ENCODE data around the gene SNTG2. TPM values are rescaled to one million over a fixed set of nuclear protein-coding genes. Genes with fewer than 3 reads are reported as not detected.

Gene SNTG2
- total and polyA plus RNA-seq, 2 of the 13 experiments (the other 11 are each of a cell fraction or from before 2014, with no cell fraction given): not detected

DNA sequence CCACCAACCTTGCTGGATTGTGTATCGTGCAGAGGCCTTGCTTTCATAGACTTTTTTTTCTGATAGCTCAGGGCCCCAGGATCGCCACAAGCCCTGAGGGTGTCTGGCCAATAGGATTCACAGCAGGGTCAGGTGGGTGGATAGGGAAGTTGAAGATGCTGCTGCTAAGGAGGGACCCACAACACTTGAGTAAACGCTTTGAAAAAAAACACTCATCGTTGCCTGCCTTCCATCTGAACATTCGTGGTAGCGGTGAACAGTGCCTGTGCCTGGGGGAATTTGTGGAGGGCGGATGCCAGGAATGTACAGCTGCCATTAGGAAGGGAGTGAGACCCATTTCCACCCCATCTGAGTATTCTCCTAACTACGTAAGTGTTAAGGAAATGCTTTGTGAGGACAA is 358.0 kb downstream of the SNTG2 start:
- H3K9me3 ChIP-seq (ENCODE audit: low read length): no peaks in the 10 kb centered on the region
- H3K9ac ChIP-seq (ENCODE audit: insufficient read depth, low read depth, low read length): no peak overlapping the region
- BruUV-seq (replicated peaks): no TSS peak
- no peak overlapping the region for H3K27ac ChIP-seq (ENCODE audit: extremely low read length, insufficient read depth, low read length)
- H3K4me3 ChIP-seq (replicated peaks in 1 of 3; ENCODE audit: insufficient read depth in 1 of 3, low read depth in 2 of 3, low read length in 3 of 3): no peak overlapping the region
- no peaks in the 10 kb centered on the region for H4K20me1 ChIP-seq (ENCODE audit: insufficient read depth, low read length)
- no peaks in the 10 kb centered on the region for H3K79me2 ChIP-seq (ENCODE audit: insufficient read depth, low read length)
- POLR2A ChIA-PET: no interaction called here
- no peaks in the 10 kb centered on the region for H3K4me1 ChIP-seq (ENCODE audit: insufficient read depth, low read length)
- in situ Hi-C loops (cut with HindIII; ENCODE audit: extremely low pct_ligation_motif_present, low pct_unique_long_range_greater_than_20kb): no loop called here
- FAIRE-seq (no peak), DNase-seq (ENCODE audit: low spot score) (no peak), ATAC-seq (no peak)
- CTCF ChIA-PET (ENCODE audit: low intra/inter-chr PET ratio, low total read pairs): no interaction called here
- peaks cover 0 to 32% of the 10 kb centered on the region in 2 experiments; a peak in 2 of 5 replicates for H3K27me3 ChIP-seq (ENCODE audit: control insufficient read depth in 1 of 2, insufficient read depth in 2 of 2, low read length in 2 of 2)
- intact Hi-C loops (cut with micrococcal nuclease; ENCODE audit: unreplicated experiment): no loop called here
- H3K36me3 ChIP-seq (replicated peaks in 1 of 2; ENCODE audit: control insufficient read depth in 1 of 2, insufficient read depth in 2 of 2, low read length in 2 of 2): no peaks in the 10 kb centered on the region
- H2AFZ ChIP-seq (ENCODE audit: low read length): no peak overlapping the region
- no peak for TF ChIP-seq ZNF33B (CRISPR knock-in tag; IDR thresholded peaks at IDR 0.05)
- TF ChIP-seq RBFOX2 (IDR thresholded peaks at IDR 0.05; ENCODE audit: low read depth, low read length): no peak
- no peak for TF ChIP-seq ZNF570 (CRISPR knock-in tag; IDR thresholded peaks at IDR 0.05; ENCODE audit: borderline replicate concordance)
- TF ChIP-seq TOE1 (CRISPR knock-in tag; IDR thresholded peaks at IDR 0.05): no peak
- TF ChIP-seq MTA1 (CRISPR knock-in tag; IDR thresholded peaks at IDR 0.05; ENCODE audit: borderline replicate concordance): no peak
- TF ChIP-seq ZFX (CRISPR knock-in tag; IDR thresholded peaks at IDR 0.05; ENCODE audit: low read depth): no peak
- no peak for TF ChIP-seq NR3C1 (CRISPR knock-in tag; IDR thresholded peaks at IDR 0.05)
- no peak for TF ChIP-seq THAP11 (CRISPR knock-in tag; IDR thresholded peaks at IDR 0.05)
- no peak for TF ChIP-seq ZNF605 (CRISPR knock-in tag; IDR thresholded peaks at IDR 0.05)
- no peak for TF ChIP-seq FOXP4 (CRISPR knock-in tag; IDR thresholded peaks at IDR 0.05)
- TF ChIP-seq HOXD1 (CRISPR knock-in tag; IDR thresholded peaks at IDR 0.05): no peak
- no peak overlapping the region for H3K4me2 ChIP-seq (ENCODE audit: low read depth, low read length)
- WGBS (ENCODE audit: low lambda C conversion rate): 30% methylated on average over 8 of the region's 8 CpGs
